CD4-positive, alpha-beta T cell treated with Interleukin-6 at 100 ng/mL for 8 hours (primary cell): Measurements from ENCODE around the gene SYDE1.

Source experiments
- DNase-seq: peaks from one replicate; pipeline ENCODE4 v3.0.0-alpha.2; 2020; ENCODE audit warnings: mixed read lengths, low spot score

Gene SYDE1

GRCh38 chr19:15108845-15109767 lies 1.9 kb downstream of the SYDE1 start:
- DNase-seq: no peak

- no peak for DNase-seq
Measured at GRCh38 chr19:15109768-15110417, 2.7 kb downstream of the SYDE1 start.

- no peak for DNase-seq
Measured at GRCh38 chr19:15110418-15110815, 3.2 kb downstream of the SYDE1 start.

GRCh38 chr19:15111758-15112157 lies 4.6 kb downstream of the SYDE1 start:
- DNase-seq: no peak

GRCh38 chr19:15112385-15112784 lies 5.2 kb downstream of the SYDE1 start:
- no peak for DNase-seq

GRCh38 chr19:15113245-15114152 lies 6.3 kb downstream of the SYDE1 start:
- no peak for DNase-seq

- no peak for DNase-seq
Measured at GRCh38 chr19:15114153-15114540, 6.9 kb downstream of the SYDE1 start.

- no peak for DNase-seq
Measured at GRCh38 chr19:15115080-15115479, 7.9 kb downstream of the SYDE1 start.

GRCh38 chr19:15115762-15116615 lies 8.8 kb downstream of the SYDE1 start:
- no peak for DNase-seq

GRCh38 chr19:15116856-15117255 lies 9.7 kb downstream of the SYDE1 start:
- DNase-seq: no peak

- DNase-seq: no peak
Measured at GRCh38 chr19:15118248-15118647, 11.0 kb downstream of the SYDE1 start.

GRCh38 chr19:15118789-15119494 lies 11.7 kb downstream of the SYDE1 start:
- no peak for DNase-seq

GRCh38 chr19:15120135-15121026 lies 13.2 kb downstream of the SYDE1 start:
- no peak for DNase-seq

- DNase-seq: no peak
Measured at GRCh38 chr19:15122331-15123030, 15.3 kb downstream of the SYDE1 start.

- no peak for DNase-seq
Measured at GRCh38 chr19:15123031-15123890, 16.1 kb downstream of the SYDE1 start.

- no peak for DNase-seq
Measured at GRCh38 chr19:15123900-15124299, 16.7 kb downstream of the SYDE1 start.

GRCh38 chr19:15124572-15125231 lies 17.5 kb downstream of the SYDE1 start:
- DNase-seq: no peak
